ENCODE measurements around the gene GCFC2.

- TF ChIP-seq POLR2A (IDR thresholded peaks at IDR 0.05): no peak
- no peak for TF ChIP-seq CTCF (IDR thresholded peaks at IDR 0.05)
- no peak for TF ChIP-seq EP300 (IDR thresholded peaks at IDR 0.05)
- TF ChIP-seq POLR2AphosphoS5 (IDR thresholded peaks at IDR 0.05): no peak
Measured at GRCh38 chr2:75633620-75634019, 77.1 kb downstream of the GCFC2 start.

Data from stomach (tissue), 4 donors.